ENCODE results near the gene HMBS. TPM values are rescaled to one million over a fixed set of nuclear protein-coding genes. Genes with fewer than 3 reads are reported as not detected.

Gene HMBS
- total RNA-seq, 1 donor from 2014 or later, result 10.0 TPM

GRCh38 chr11:119061256-119061655 lies 23.4 kb upstream of the HMBS start:
- TF ChIP-seq CTCF (IDR thresholded peaks at IDR 0.05; ENCODE audit: insufficient read depth, low read length, severe bottlenecking), result no peak
- DNase-seq (ENCODE audit: low read depth) (no peak), FAIRE-seq (no peak)
- Histone ChIP-seq H3K4me3 (ENCODE audit: low read depth, low read length) (no peak overlapping the region), H3K36me3 (ENCODE audit: control insufficient read depth, insufficient read depth, low read length) (peaks cover 1% of the 10 kb centered on the region), H3K27me3 (ENCODE audit: control insufficient read depth, insufficient read depth, low read length) (no peaks in the 10 kb centered on the region)

GRCh38 chr11:119062779-119063178 lies 21.9 kb upstream of the HMBS start:
- Histone ChIP-seq H3K27me3 (ENCODE audit: control insufficient read depth, insufficient read depth, low read length) (no peaks in the 10 kb centered on the region), H3K36me3 (ENCODE audit: control insufficient read depth, insufficient read depth, low read length) (peaks cover 1% of the 10 kb centered on the region), H3K4me3 (ENCODE audit: low read depth, low read length) (no peak overlapping the region)
- no peak for TF ChIP-seq CTCF (IDR thresholded peaks at IDR 0.05; ENCODE audit: insufficient read depth, low read length, severe bottlenecking)
- FAIRE-seq (no peak), DNase-seq (ENCODE audit: low read depth) (peak; percentile 45)

GRCh38 chr11:119065369-119065768 lies 19.3 kb upstream of the HMBS start:
- Histone ChIP-seq H3K36me3 (ENCODE audit: control insufficient read depth, insufficient read depth, low read length) (peaks cover 4% of the 10 kb centered on the region), H3K27me3 (ENCODE audit: control insufficient read depth, insufficient read depth, low read length) (no peaks in the 10 kb centered on the region), H3K4me3 (ENCODE audit: low read depth, low read length) (no peak overlapping the region)
- FAIRE-seq (no peak), DNase-seq (ENCODE audit: low read depth) (peak; percentile 30)
- TF ChIP-seq CTCF (IDR thresholded peaks at IDR 0.05; ENCODE audit: insufficient read depth, low read length, severe bottlenecking), result peak; percentile 74

GRCh38 chr11:119067371-119068222 lies 17.1 kb upstream of the HMBS start, which contains the start of gene VPS11:
Gene VPS11, plus strand, starts transcription at chr11:119067818. Its CDS starts 6 bp downstream, at chr11:119067824.
- TF ChIP-seq CTCF (IDR thresholded peaks at IDR 0.05; ENCODE audit: insufficient read depth, low read length, severe bottlenecking), result no peak
- no peaks in the 10 kb centered on the region for H3K27me3 ChIP-seq (ENCODE audit: control insufficient read depth, insufficient read depth, low read length)
- DNase-seq (ENCODE audit: low read depth), result peak; percentile 92
- FAIRE-seq, result no peak
- H3K4me3 ChIP-seq (ENCODE audit: low read depth, low read length), result peak within 1 kb of the TSS; percentile 95
- peaks cover 11% of the 10 kb centered on the region for H3K36me3 ChIP-seq (ENCODE audit: control insufficient read depth, insufficient read depth, low read length)

GRCh38 chr11:119077839-119078238 lies 6.8 kb upstream of the HMBS start:
- FAIRE-seq (no peak), DNase-seq (ENCODE audit: low read depth) (no peak)
- H3K27me3 ChIP-seq (ENCODE audit: control insufficient read depth, insufficient read depth, low read length), result no peaks in the 10 kb centered on the region
- no peak overlapping the region for H3K4me3 ChIP-seq (ENCODE audit: low read depth, low read length)
- TF ChIP-seq CTCF (IDR thresholded peaks at IDR 0.05; ENCODE audit: insufficient read depth, low read length, severe bottlenecking), result no peak
- peaks cover 26% of the 10 kb centered on the region for H3K36me3 ChIP-seq (ENCODE audit: control insufficient read depth, insufficient read depth, low read length)
